Spinal cord (tissue), 10 donors: ENCODE data around the gene PDLIM4. TPM values are rescaled to one million over a fixed set of nuclear protein-coding genes. Genes with fewer than 3 reads are reported as not detected.

Experiments used
- DNase-seq, 6 donors: peaks; one replicate each; pipeline versions ENCODE4 v3.0.0 to v3.0.0-alpha.2; 2013 to 2015; ENCODE audit warnings: low spot score in 6 of 6, low read depth in 4 of 6
- H3K27ac ChIP-seq: one replicate; pipeline ENCODE4 v1.5.1; 2013; ENCODE audit warnings: low read depth, low read length, control low read depth
- H3K27me3 ChIP-seq: one replicate; pipeline ENCODE4 v1.6.1; 2013; ENCODE audit warnings: low read length; ENCODE audit not compliant: control insufficient read depth, insufficient read depth
- H3K36me3 ChIP-seq: one replicate; pipeline ENCODE4 v1.6.1; 2013; ENCODE audit warnings: low read length; ENCODE audit not compliant: control insufficient read depth, insufficient read depth
- H3K4me1 ChIP-seq: one replicate; pipeline ENCODE4 v1.6.1; 2013; ENCODE audit warnings: low read length; ENCODE audit not compliant: control insufficient read depth, insufficient read depth
- H3K4me3 ChIP-seq: one replicate; pipeline ENCODE4 v1.5.1; 2013; ENCODE audit warnings: low read depth, low read length, control low read depth
- H3K9me3 ChIP-seq: one replicate; pipeline ENCODE4 v1.6.1; 2013; ENCODE audit warnings: low read length; ENCODE audit not compliant: control insufficient read depth, insufficient read depth
- WGBS: methylation state at CpG from one replicate; pipeline ENCODE4 v1.1.5; 2013; ENCODE audit warnings: missing lambda C conversion rate; ENCODE audit not compliant: insufficient coverage; 5-methylcytosine and 5-hydroxymethylcytosine counted together
- polyA plus RNA-seq, 2 donors: library from polyadenylated mRNA; unstranded; fragments of 120-200 nt; gene quantifications; one replicate each; pipeline ENCODE4 v1.2.1, GENCODE V29; 2013; ENCODE audit not compliant: insufficient read length in 2 of 2
- total RNA-seq, 2 donors: library from RNA; depleted of rRNA in 1 of 2; stranded (reverse); fragments of 120-200 nt in 1 of 2; fragments of >200 nt in 1 of 2; gene quantifications; one replicate each; pipeline versions ENCODE4 v1.2.3 to v1.2.4, GENCODE V29; 2013 to 2014
- donor health status: healthy.

Gene PDLIM4
- total and polyA plus RNA-seq, 4 donors: 10.6 to 40.9 (median 31.6) TPM

GRCh38 chr5:132259069-132259851 is 1.8 kb downstream of the PDLIM4 start:
- Histone ChIP-seq H3K4me1 (peaks cover 71% of the 10 kb centered on the region), H3K27ac (peak overlapping the region; percentile 89), H3K36me3 (peaks cover 22% of the 10 kb centered on the region), H3K4me3 (peak overlapping the region; percentile 79), H3K9me3 (no peaks in the 10 kb centered on the region), H3K27me3 (peaks cover 13% of the 10 kb centered on the region)
- 21% methylated on average over 22 of the region's 24 CpGs for WGBS
- peak in 3 of 6 donors; percentile 36 to 85 (median 83) for DNase-seq

- peak overlapping the region; percentile 89 for H3K27ac ChIP-seq
- H3K27me3 ChIP-seq: peaks cover 13% of the 10 kb centered on the region
- no peak for DNase-seq
- H3K4me1 ChIP-seq: peaks cover 72% of the 10 kb centered on the region
- 75% methylated on average over 6 of the region's 6 CpGs for WGBS
- H3K4me3 ChIP-seq: peak overlapping the region; percentile 6
- H3K36me3 ChIP-seq: peaks cover 25% of the 10 kb centered on the region
- no peaks in the 10 kb centered on the region for H3K9me3 ChIP-seq
Measured at GRCh38 chr5:132260051-132260450, 2.6 kb downstream of the PDLIM4 start.

DNA sequence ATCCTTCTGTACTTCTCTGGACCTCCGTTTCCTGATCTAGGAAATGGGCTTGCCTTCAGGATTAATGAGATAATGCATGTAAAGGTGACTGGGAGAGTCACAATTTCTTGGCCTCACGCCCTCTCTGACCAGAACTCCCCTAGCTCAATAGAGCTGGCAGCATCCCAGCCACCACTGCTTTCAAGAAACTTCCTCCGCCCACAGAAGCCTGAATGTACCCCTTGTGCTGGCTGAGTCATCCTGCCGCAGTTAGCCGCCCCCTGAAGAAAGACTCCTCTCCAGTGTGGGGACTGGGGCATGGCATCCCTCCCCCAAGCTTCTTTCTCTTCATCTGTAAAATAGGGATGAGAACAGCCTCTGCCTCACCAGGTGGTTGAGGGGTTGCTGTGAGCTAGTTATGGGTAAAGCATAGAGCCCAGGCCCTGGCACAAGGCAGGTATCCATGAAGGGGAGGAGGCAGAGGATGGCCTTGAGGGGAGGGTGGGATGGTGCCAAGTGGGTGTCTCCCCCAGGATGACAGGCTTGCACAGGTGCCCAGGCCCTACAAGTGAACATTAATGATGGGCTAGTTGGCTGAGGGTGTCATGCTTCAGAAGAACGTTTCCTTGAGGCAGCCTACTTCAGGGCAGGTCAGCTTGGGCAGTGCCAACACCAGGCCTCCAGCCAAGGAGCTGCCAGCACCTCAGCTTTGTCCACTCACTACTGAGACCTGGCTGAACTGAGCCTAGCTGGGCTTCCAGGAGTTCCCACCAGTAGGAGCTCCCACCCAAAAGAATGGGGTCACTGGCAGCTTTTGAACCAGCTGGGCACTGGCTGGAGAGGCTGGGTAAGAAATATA is 3.4 kb downstream of the PDLIM4 start:
- peaks cover 81% of the 10 kb centered on the region for H3K4me1 ChIP-seq
- DNase-seq: peak in 3 of 6 donors; percentile 62 to 87 (median 86)
- WGBS: 52% methylated on average over 2 of the region's 6 CpGs
- peak overlapping the region; percentile 89 for H3K27ac ChIP-seq
- H3K9me3 ChIP-seq: no peaks in the 10 kb centered on the region
- H3K36me3 ChIP-seq: peaks cover 30% of the 10 kb centered on the region
- H3K27me3 ChIP-seq: peaks cover 13% of the 10 kb centered on the region
- no peak overlapping the region for H3K4me3 ChIP-seq

GRCh38 chr5:132261881-132262845 is 4.7 kb downstream of the PDLIM4 start:
- Histone ChIP-seq H3K4me1 (peaks cover 82% of the 10 kb centered on the region), H3K27me3 (peaks cover 6% of the 10 kb centered on the region), H3K4me3 (no peak overlapping the region), H3K9me3 (no peaks in the 10 kb centered on the region), H3K27ac (no peak overlapping the region), H3K36me3 (peaks cover 38% of the 10 kb centered on the region)
- WGBS: 96% methylated on average over 7 of the region's 7 CpGs
- DNase-seq: no peak

DNA sequence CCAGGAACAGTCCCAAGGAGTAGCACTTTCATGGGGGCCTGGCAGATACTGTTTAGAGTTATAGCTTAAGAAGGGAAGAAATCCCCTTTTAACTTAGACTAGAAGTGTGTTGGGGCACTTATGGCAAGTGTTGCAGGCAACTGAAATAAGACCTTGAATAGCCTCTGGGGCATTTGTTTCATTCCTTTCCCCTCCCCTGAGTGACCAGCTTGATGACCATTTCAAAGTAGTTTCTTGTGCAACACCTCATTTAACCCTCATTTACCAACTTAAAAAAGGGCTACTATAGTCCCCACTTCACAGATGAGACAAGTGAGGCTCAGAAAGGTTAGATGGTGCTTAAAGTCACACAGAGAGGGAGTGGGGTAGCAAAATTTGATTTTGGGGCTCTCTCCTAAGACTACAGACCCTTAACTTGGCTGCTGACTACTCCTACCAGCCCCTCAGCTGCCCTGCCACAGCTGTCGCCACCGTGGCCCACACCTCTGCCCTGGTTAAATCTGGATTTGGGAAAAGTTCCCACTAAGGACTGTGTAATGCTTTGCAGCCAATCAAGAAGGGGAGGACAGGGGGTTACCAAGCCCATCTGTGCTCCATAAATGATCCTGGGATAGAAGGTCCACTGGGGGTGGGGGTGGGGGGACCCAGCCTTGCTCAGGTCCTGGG is 5.5 kb downstream of the PDLIM4 start:
- peaks cover 44% of the 10 kb centered on the region for H3K36me3 ChIP-seq
- H3K9me3 ChIP-seq: no peaks in the 10 kb centered on the region
- no peak overlapping the region for H3K4me3 ChIP-seq
- 92% methylated on average over 2 of the region's 2 CpGs for WGBS
- peak overlapping the region; percentile 19 for H3K27ac ChIP-seq
- H3K27me3 ChIP-seq: peaks cover 2% of the 10 kb centered on the region
- no peak for DNase-seq
- peaks cover 84% of the 10 kb centered on the region for H3K4me1 ChIP-seq

GRCh38 chr5:132263548-132264261 is 6.2 kb downstream of the PDLIM4 start:
- H3K27ac ChIP-seq: peak overlapping the region; percentile 19
- peaks cover 84% of the 10 kb centered on the region for H3K4me1 ChIP-seq
- no peaks in the 10 kb centered on the region for H3K27me3 ChIP-seq
- no peaks in the 10 kb centered on the region for H3K9me3 ChIP-seq
- no peak overlapping the region for H3K4me3 ChIP-seq
- 69% methylated on average over 4 of the region's 7 CpGs for WGBS
- H3K36me3 ChIP-seq: peaks cover 44% of the 10 kb centered on the region
- DNase-seq: no peak

DNA sequence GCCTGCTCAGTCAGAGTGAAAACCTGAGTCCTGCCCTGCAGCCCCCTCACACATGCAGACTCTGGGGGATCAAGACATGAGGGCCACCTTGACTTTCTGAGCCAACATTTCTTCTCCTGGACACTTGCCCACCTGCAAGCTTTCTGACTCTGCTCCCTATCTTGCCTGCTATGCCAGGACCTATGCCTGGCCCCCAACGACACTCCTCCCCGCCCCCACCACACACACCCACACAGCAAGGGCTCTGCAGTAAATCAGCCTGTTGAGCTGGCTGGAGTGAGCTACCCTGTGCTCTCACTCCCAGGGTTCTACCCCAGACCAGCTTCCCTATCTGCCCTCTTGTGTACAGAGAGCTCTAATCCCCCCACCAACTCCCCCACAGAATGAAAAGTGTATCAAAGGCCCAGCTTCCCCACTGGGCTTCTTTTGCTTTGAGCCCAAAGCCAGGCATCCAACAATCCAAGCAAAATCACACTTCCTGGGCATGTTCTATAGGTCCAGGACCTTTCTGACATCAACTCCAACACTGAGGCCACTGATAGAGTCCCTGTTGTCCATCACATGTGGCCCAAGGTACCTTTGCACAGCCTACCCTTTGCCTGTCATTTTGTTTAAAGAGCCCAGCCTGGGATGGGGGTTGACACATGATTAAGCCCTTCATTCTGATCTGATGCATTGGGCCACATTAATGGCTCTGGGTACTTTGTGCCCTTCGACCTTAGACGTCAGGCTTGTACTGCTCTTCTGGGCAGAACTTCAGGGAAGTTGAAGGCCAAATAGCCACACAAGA is 7.2 kb downstream of the PDLIM4 start:
- Histone ChIP-seq H3K27ac (peak overlapping the region; percentile 90), H3K27me3 (no peaks in the 10 kb centered on the region), H3K4me3 (no peak overlapping the region), H3K4me1 (peaks cover 84% of the 10 kb centered on the region), H3K36me3 (peaks cover 46% of the 10 kb centered on the region), H3K9me3 (no peaks in the 10 kb centered on the region)
- WGBS: 55% methylated on average over 4 of the region's 4 CpGs
- peak in 1 of 6 donors; percentile 1 for DNase-seq
